Fibroblast of lung (primary cell): ENCODE measurements around the gene SIPA1L3.

ENCODE experiments used
- CTCF ChIP-seq, 2 donors: IDR thresholded peaks in 1 of 2; conservative IDR thresholded peaks in 1 of 2; 1 replicate in 1 of 2; 2 replicates in 1 of 2; pipeline ENCODE4 v1.5.1; 2011 to 2012; ENCODE audit warnings: low read length in 2 of 2, control low read depth in 1 of 2, inconsistent platforms in 1 of 2, low read depth in 1 of 2, mild to moderate bottlenecking in 1 of 2
- EZH2 ChIP-seq: IDR thresholded peaks from 2 replicates; pipeline ENCODE4 v1.5.1; 2012; ENCODE audit warnings: low read length, control low read depth, mild to moderate bottlenecking; ENCODE audit errors: missing control alignments

GRCh38 chr19:38195237-38195636 is 288.2 kb downstream of the SIPA1L3 start:
- TF ChIP-seq CTCF (conservative IDR thresholded peaks at IDR 0.05 in 1 of 2, IDR thresholded peaks at IDR 0.05 in 1 of 2; ENCODE audit: low read depth in 1 of 2, low read length in 2 of 2) (no peak), EZH2 (no peak)
